ENCODE data around the gene SETBP1. TPM values are rescaled to one million over a fixed set of nuclear protein-coding genes. Genes with fewer than 3 reads are reported as not detected.

SETBP1 gene
- total RNA-seq, 1 experiment from 2014 or later = 0.23 TPM

- ChIA-PET POLR2A (no interaction called here), CTCF (no interaction called here)
- H3K27me3 ChIP-seq (ENCODE audit: control insufficient read depth, insufficient read depth, low read length) = no peaks in the 10 kb centered on the region
- no peaks in the 10 kb centered on the region for H3K4me1 ChIP-seq (ENCODE audit: control insufficient read depth, insufficient read depth, low read length)
- ATAC-seq (no peak), DNase-seq (ENCODE audit: low read depth, low spot score) (no peak)
- no TSS peak for BruUV-seq (replicated peaks)
- no peak overlapping the region for H3K27ac ChIP-seq (ENCODE audit: low read length)
- H3K36me3 ChIP-seq (ENCODE audit: control insufficient read depth, insufficient read depth, low read length) = no peaks in the 10 kb centered on the region
- intact Hi-C loops (cut with micrococcal nuclease; ENCODE audit: unreplicated experiment) = no loop called here
- TF ChIP-seq CTCF (IDR thresholded peaks at IDR 0.05) = no peak
- no peak for TF ChIP-seq SIN3A (IDR thresholded peaks at IDR 0.05; ENCODE audit: borderline replicate concordance, insufficient read depth, low read depth, low read length)
- no peak for TF ChIP-seq REST (IDR thresholded peaks at IDR 0.05; ENCODE audit: insufficient read depth in 1 of 2, low read depth in 2 of 2, low read length in 1 of 2)
- no peak for TF ChIP-seq TCF7L2 (IDR thresholded peaks at IDR 0.05; ENCODE audit: low read depth, low read length)
- TF ChIP-seq POLR2AphosphoS5 (IDR thresholded peaks at IDR 0.05; ENCODE audit: low read depth, low read length) = no peak
- H3K9me3 ChIP-seq (ENCODE audit: control insufficient read depth, insufficient read depth, low read depth, low read length) = no peaks in the 10 kb centered on the region
- no peak overlapping the region for H3K4me3 ChIP-seq (ENCODE audit: low read depth in 2 of 2, low read length in 2 of 2)
- in situ Hi-C loops (cut with HindIII; ENCODE audit: low pct_unique_long_range_greater_than_20kb, low sequenced_read_pairs) = no loop called here
Observed at GRCh38 chr18:44954257-44954656, 273.6 kb downstream of the SETBP1 start.

GRCh38 chr18:44955825-44956224 lies 275.1 kb downstream of the SETBP1 start:
- in situ Hi-C loops (cut with HindIII; ENCODE audit: low pct_unique_long_range_greater_than_20kb, low sequenced_read_pairs) (no loop called here), intact Hi-C loops (cut with micrococcal nuclease; ENCODE audit: unreplicated experiment) (no loop called here)
- no peak for DNase-seq (ENCODE audit: low read depth, low spot score)
- no TSS peak for BruUV-seq (replicated peaks)
- Histone ChIP-seq H3K4me3 (ENCODE audit: low read depth in 2 of 2, low read length in 2 of 2) (no peak overlapping the region), H3K9me3 (ENCODE audit: control insufficient read depth, insufficient read depth, low read depth, low read length) (no peaks in the 10 kb centered on the region), H3K4me1 (ENCODE audit: control insufficient read depth, insufficient read depth, low read length) (no peaks in the 10 kb centered on the region), H3K27ac (ENCODE audit: low read length) (no peak overlapping the region), H3K27me3 (ENCODE audit: control insufficient read depth, insufficient read depth, low read length) (no peaks in the 10 kb centered on the region), H3K36me3 (ENCODE audit: control insufficient read depth, insufficient read depth, low read length) (no peaks in the 10 kb centered on the region)
- ChIA-PET CTCF (no interaction called here), POLR2A (no interaction called here)
- TF ChIP-seq POLR2AphosphoS5 (IDR thresholded peaks at IDR 0.05; ENCODE audit: low read depth, low read length) (no peak), TCF7L2 (IDR thresholded peaks at IDR 0.05; ENCODE audit: low read depth, low read length) (no peak), REST (IDR thresholded peaks at IDR 0.05; ENCODE audit: insufficient read depth in 1 of 2, low read depth in 2 of 2, low read length in 1 of 2) (no peak), SIN3A (IDR thresholded peaks at IDR 0.05; ENCODE audit: borderline replicate concordance, insufficient read depth, low read depth, low read length) (no peak), CTCF (IDR thresholded peaks at IDR 0.05) (no peak)
- no peak for ATAC-seq
